Measurements from ENCODE around the gene PEX10.

Gene PEX10

GRCh38 chr1:2356401-2356800 lies 56.0 kb downstream of the PEX10 start:
- no peak for DNase-seq (ENCODE audit: low spot score)
- no peak for TF ChIP-seq CTCF (IDR thresholded peaks at IDR 0.05; ENCODE audit: extremely low read depth, missing control alignments)

- no peak for TF ChIP-seq CTCF (IDR thresholded peaks at IDR 0.05; ENCODE audit: extremely low read depth, missing control alignments)
Measured at GRCh38 chr1:2355373-2356261, 56.7 kb downstream of the PEX10 start.

DNA sequence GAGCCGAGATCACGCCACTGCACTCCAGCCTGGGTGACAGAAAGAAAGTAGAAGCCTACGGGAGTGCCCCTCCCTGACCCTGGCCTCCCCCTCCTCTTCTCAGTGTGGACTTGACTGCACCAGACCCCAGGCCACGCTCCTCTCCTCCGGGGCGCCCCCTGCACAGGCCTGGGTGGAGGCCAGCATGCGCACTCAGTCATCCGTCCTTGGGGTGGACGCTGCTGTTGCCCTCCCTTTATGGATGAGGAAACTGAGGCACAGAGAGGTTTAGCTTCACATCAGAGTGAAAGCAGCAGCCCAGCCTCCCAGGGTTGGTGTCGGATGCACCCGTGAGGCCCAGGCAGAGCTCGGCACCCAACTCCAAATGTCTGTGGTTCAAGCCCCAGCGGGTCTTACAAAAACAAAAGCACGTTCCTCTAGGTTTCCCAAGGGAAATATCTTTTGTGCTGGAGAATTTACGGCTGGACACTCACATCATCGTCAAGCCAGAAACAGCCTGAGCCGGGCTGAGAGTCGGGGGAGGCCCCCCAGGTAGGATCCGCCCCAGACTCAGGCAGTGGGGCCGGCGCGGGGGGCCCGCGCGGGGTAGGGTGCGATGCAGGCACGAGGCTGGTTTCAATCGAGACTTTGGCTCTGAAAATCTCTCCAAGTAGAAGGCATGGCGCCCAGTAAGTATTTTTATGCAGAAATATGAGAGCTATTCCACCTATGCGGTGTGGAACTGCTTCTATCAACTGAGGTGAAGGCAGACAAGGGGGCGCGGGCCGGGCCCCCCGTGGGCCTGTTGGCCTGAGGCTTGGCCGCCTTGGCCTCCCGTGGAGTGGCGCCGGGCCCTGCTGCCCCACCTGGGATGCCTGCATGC lies 57.6 kb downstream of the PEX10 start:
- no peak for TF ChIP-seq CTCF (IDR thresholded peaks at IDR 0.05; ENCODE audit: extremely low read depth, missing control alignments)
- no peak for DNase-seq (ENCODE audit: low spot score)

More at GRCh38 chr1:2355373-2356261, 56.7 kb downstream of the PEX10 start:
- no peak for DNase-seq (ENCODE audit: low spot score)
